NOMO-1 (cell line): ENCODE results near the gene VRK2.
A peak's percentile ranks its signal among the peaks of the same experiment; 100 is the strongest.

Source experiments
- DNase-seq, 2 experiments: peaks; one replicate each; lab custom pipeline; 2025; ENCODE audit not compliant: unreplicated experiment in 2 of 2; lab: John Stamatoyannopoulos, UW

Gene VRK2

DNA sequence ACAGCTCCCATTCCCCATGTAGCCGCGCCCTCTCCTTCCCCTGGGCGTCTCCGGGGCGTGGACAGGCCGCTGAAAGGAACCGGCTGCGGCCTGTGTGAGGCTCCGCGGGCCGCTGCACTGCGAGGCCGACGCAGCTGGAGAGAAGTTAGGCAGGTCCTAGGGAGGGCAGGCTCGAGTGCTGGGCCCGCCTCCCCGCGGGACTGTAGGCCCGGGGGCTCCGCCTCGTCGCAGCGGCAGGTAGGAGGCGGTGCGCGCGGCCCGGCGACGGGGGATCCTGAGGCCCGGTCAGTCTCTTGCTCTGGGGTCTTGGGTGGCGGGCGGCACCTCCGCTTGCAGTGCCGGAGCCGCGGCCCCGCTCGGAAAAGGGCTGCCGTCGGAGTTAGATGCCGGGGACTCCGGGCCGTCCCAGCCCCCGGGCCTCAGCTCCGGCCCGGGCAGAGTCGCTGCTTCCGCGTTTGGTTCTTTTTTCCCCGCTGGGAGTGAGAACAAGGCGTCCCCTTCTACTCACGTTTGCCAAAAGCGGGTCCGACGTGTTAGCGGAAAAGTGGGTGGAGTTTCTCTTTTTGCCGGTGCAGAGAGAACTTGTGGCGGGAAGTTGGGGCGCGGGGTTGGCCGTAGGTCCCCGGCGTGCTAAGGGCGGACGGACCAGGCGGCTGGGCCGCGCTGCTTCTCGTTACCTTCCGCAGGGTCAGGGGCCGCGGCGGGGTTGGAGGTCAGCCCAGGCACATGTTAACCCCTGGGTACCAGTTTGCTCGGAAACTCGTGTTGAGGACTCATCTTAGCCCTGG lies at the start of gene VRK2:
VRK2 (plus strand) TSS at position 222 of the 788 bp plus-strand sequence. CDS start 2,026 bp downstream, outside the sequence.
- DNase-seq: peak; percentile 92

DNA sequence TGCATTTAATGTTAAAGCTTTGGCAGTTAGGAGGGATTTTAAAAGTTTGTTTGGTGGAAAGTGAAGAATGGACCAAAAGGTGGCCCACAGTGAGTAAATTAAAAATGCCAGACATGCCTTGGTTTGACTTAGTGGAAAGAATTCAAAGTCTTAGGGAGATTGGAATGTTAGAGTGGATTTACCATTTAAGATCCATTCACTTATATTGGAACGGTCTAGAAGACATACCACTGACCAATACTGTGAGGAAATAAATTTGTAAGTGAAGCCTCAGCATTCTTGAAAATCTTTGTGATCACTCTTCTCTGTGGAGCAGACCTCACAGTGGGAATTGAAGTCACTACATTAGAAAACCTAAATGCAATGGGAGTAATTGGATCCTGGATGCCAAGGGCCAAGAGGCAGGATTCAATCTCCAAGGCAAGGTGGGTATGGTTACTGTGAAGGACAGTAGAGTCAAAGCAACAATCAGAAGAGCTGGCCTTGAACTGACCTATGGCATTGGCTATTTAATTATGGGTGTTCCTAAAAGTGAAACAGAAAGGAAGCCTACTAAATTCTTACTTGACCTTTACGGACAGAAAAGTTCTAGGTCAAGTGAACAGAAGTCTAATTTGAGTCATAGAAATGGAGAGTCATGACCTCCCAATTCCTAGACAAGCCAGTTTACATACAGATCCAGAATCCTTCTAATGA lies 40.2 kb upstream of the VRK2 start:
- no peak for DNase-seq

DNA sequence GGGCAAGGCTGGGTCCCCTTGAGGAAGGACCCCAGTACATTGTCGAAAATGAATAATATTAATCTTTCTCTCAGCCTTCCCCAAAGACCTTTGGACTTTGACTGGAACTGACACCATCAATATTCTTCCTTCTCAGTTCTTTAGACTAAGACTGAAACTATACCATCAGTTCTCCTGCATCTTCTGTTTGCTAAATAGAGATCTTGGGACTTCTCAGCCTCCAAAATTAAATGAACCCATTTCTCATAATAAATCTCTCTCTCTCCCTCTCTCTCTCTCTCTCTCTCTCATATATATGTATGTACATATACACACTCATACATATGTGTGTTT lies 39.7 kb upstream of the VRK2 start:
- DNase-seq: no peak

DNA sequence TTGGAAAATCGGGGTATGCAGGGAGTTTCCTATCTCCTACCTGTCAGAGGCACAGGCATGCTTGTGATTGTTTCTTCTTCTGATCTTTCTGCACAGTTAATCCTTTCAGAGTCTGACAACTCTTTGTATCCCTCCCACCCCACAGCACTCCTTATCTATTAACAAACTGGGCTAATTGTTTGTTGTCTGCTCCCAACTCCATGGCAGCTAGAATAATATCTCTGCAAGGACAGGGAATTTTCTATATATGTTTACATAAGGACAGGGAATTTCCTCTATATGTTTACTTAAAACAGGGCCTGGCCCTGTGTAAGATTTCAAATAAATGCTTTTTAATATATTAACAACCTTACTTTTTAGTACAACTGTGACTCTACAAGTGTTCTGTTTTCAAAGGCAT lies 36.0 kb upstream of the VRK2 start:
- no peak for DNase-seq

- peak in 1 of 2 experiments; percentile 17 for DNase-seq
Measured at GRCh38 chr2:58019229-58019628, 27.4 kb upstream of the VRK2 start.

- DNase-seq: no peak
Measured at GRCh38 chr2:58025150-58025933, 21.3 kb upstream of the VRK2 start.

DNA sequence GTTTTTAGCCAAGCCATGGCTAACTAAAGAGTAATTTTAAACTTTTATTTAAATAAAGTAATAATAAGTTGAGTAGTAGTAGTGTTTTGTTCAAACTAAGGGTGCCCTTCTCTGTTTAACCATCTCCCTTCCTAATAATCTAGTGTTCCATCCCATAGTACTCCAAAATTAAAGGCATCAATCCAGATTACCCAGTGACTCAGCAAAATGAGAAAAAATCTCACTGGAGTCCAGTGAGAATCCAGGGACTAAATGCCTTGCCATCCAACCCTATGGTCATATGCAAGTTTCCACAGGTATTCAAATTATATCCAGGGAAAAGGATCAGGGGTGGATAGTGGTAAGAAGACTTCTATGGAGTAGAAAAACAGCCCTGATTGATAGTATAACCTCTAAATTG lies 19.6 kb upstream of the VRK2 start:
- no peak for DNase-seq

GRCh38 chr2:58030771-58031170 lies 15.8 kb upstream of the VRK2 start:
- no peak for DNase-seq

DNA sequence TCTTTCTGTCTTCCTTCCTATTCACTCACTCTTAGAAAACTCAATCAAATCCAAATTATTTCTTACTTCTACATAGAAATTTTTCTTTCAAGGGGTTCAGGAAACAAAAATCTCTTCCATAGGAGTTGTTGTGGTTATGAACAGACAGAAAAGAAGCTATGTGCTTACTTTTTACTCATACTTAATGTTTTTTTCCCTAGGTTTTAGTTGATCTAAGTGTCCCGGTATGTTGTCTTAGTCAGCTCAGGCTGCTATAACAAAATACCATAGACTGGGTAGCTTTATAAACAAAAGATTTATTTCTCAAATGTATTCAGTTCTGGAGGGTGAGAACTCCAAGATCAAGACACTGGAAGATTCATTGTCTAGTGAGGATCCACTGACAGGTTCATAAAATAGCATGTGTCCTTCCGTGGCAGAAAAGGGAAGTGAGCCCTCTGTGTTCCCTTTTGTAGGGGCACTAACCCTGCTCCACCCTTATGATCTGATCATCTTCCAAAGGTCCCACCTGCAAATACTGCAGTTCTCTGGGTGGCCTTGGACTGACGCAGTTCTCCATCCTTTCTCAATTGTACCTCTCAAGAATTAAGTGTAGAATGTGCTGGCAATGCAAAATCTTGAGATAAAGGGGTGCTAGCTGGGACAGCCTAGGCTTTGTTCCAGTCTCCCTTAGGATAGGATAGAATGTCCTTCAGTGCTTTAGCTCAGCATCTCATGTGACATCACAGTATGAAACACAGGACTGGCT lies 14.4 kb upstream of the VRK2 start:
- peak; percentile 40 to 79 for DNase-seq

DNA sequence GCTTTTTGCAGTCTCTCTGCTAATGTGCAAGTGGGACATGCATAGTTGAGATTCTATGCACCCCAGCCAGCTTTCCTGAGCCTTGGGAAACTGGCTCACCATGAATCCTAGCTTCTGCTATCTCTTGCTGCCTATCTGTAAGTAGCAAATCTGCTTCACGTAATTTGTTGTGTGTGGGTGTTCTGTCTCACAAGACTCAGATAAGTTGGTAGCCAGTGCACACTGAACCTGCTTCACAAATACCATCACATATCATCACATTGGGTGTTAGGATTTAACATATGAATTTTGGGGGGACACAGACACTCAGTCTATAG lies 13.9 kb upstream of the VRK2 start:
- no peak for DNase-seq

GRCh38 chr2:58033530-58033929 lies 13.1 kb upstream of the VRK2 start:
- DNase-seq: no peak

DNA sequence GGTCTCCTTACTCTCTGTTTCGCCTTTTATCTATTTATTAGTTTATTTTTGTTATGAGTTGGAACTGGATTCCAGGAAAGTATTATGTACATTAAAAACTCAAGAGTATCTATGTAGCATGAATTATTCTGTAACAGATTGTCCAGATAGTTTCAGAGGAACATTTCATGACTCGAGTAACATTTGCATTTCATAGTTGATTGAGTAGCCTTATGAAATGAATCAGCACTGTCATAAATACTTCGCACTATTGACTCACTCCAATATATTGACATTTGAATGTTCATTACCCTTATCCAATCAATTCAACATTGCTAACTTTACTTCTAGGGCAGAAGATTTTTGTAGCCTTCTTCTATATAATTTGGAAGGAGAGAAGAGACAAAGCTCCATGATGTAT lies 11.3 kb upstream of the VRK2 start:
- DNase-seq: no peak

GRCh38 chr2:58039170-58039611 lies 7.4 kb upstream of the VRK2 start:
- peak; percentile 2 to 79 for DNase-seq

GRCh38 chr2:58042486-58042970 lies 4.1 kb upstream of the VRK2 start:
- no peak for DNase-seq

- DNase-seq: no peak
Measured at GRCh38 chr2:58044145-58044544, 2.5 kb upstream of the VRK2 start.

- DNase-seq: no peak
Measured at GRCh38 chr2:58045580-58046334, 849 bp upstream of the VRK2 start.

DNA sequence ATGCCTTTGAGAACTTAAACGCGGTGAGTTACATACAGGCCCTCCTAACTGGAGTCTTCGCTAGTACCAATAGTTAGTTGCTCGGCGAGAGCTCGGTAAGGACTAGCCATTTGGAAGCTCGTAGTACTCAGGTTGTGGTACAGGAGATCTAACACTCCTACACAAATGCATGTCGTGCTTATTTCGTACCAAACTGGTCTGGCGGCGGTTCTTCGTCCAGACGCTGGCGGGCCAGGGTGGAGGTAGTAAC lies 346 bp upstream of the VRK2 start:
- DNase-seq: no peak

- peak; percentile 47 to 64 for DNase-seq
Measured at GRCh38 chr2:58047373-58047935, 848 bp downstream of the VRK2 start.

DNA sequence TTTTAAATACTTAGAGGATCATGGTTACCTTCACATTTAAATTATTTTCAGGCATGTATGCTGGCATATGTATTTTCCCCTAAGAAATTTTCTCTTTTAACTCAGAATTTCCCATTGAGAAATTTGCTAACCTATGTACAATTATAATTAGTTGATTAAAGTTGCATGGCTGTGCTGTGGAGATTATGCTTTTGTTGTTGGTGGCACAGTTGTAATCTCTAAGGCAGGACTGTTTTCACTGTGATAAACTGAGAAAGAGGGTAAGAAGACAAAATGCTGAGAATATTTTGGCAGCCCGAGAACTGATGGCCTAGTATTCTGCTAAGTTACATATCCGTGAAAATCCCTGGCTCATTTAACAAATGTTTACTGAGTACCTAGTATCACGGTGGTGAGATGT lies 1.4 kb downstream of the VRK2 start:
- DNase-seq: no peak

DNA sequence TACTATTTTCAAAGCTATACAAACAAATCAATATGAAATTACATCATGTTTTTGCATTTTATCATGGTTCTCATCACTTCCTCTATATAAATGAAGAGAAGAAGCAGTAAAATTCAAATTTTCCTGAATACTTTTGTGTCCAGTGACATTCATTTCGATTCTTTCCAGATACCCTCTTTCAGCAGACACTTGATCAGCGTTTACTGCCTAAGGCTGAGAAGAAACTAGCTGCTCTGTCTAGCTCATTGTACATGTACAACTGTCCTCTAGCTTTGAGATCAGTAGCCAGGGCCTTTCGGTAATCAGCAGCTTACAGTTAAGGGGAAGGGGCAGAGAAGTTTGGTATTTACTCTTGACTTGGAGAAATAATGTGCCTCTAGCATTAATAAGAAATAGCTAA lies 4.8 kb downstream of the VRK2 start:
- DNase-seq: no peak
